ENCODE results near the gene CXCL13. TPM values are rescaled to one million over a fixed set of nuclear protein-coding genes. Genes with fewer than 3 reads are reported as not detected.

Gene CXCL13
- polyA plus RNA-seq, 1 of the 3 experiments (the other 2 are of a cell fraction), result not detected

DNA sequence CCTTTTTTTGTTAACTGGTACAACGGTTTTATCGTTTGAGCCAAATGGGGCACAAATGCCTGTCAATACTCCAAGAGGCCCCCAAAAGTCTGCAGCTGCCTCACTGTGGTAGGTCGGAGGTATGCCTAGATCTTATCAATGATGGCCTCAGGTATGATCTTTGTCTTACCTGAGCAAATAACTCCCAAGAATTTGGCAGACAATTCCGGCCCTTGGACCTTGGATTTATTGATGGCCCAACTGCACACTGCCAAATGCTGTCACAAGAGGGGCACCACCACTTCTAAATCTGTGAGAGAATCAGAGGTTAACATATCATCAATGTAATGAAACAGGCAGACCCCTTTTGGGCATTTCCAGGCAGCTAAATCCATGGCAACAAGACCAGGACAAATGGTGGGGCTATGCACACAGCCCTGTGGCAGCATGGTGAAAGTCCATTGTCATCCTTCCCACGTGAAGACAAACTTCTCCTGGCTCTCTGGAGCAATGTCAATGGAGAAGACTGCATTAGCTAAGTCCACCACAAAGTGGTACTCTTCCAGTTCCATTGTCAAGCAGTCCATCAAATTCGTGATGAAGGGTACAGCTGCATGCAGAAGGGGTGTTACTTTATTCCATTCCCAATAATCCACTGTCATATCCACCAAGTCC is 28.6 kb downstream of the CXCL13 start:
- Histone ChIP-seq H3K27me3 (ENCODE audit: insufficient read depth) (no peaks in the 10 kb centered on the region), H3K27ac (ENCODE audit: low read depth in 2 of 2, low read length in 1 of 2) (no peak overlapping the region), H3K4me2 (no peak overlapping the region), H2AFZ (ENCODE audit: low read depth) (no peak overlapping the region), H3K9me2 (no peaks in the 10 kb centered on the region), H3F3A (replicated peaks; ENCODE audit: insufficient read depth) (no peaks in the 10 kb centered on the region), H3K79me2 (ENCODE audit: insufficient read depth) (no peaks in the 10 kb centered on the region), H3K4me1 (ENCODE audit: control insufficient read depth in 1 of 2, insufficient read depth in 2 of 2, low read depth in 1 of 2, low read length in 1 of 2) (no peaks in the 10 kb centered on the region; a peak in 1 of 4 replicates), H3K9me3 (no peaks in the 10 kb centered on the region; the same call in 1 of the 2 replicates), H3K9ac (no peak overlapping the region), H4K20me1 (ENCODE audit: insufficient read depth) (no peaks in the 10 kb centered on the region), H3K36me3 (replicated peaks in 1 of 2; ENCODE audit: control insufficient read depth in 1 of 2, insufficient read depth in 2 of 2, low read length in 1 of 2) (no peaks in the 10 kb centered on the region), H3K4me3 (ENCODE audit: low read depth in 2 of 2, low read length in 1 of 2) (no peak overlapping the region)
- TF ChIP-seq, protein P1, sequence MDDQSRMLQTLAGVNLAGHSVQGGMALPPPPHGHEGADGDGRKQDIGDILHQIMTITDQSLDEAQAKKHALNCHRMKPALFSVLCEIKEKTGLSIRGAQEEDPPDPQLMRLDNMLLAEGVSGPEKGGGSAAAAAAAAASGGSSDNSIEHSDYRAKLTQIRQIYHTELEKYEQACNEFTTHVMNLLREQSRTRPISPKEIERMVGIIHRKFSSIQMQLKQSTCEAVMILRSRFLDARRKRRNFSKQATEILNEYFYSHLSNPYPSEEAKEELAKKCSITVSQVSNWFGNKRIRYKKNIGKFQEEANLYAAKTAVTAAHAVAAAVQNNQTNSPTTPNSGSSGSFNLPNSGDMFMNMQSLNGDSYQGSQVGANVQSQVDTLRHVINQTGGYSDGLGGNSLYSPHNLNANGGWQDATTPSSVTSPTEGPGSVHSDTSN (IDR thresholded peaks at IDR 0.05), result no peak
- TF ChIP-seq POLR2AphosphoS5 (IDR thresholded peaks at IDR 0.05; ENCODE audit: low read depth, low read length) (no peak), TEAD4 (IDR thresholded peaks at IDR 0.05; ENCODE audit: borderline replicate concordance, insufficient read depth) (no peak), CHD2 (IDR thresholded peaks at IDR 0.05; ENCODE audit: low read length, partially characterized antibody) (no peak), JUND (IDR thresholded peaks at IDR 0.05) (no peak), FOXM1 (IDR thresholded peaks at IDR 0.05; ENCODE audit: low read depth) (no peak), SIN3A (IDR thresholded peaks at IDR 0.05; ENCODE audit: borderline replicate concordance, low read depth, low read length) (no peak), MXI1 (IDR thresholded peaks at IDR 0.05; ENCODE audit: low read depth, low read length) (no peak), RCOR1 (IDR thresholded peaks at IDR 0.05; ENCODE audit: low read length) (no peak), RXRA (IDR thresholded peaks at IDR 0.05; ENCODE audit: borderline replicate concordance, low read depth) (no peak), ELF1 (IDR thresholded peaks at IDR 0.05) (no peak), NFIC (IDR thresholded peaks at IDR 0.05; ENCODE audit: borderline replicate concordance) (no peak), FOSL2 (IDR thresholded peaks at IDR 0.05; ENCODE audit: borderline replicate concordance, low read depth) (no peak), FOXJ3 (CRISPR knock-in tag; IDR thresholded peaks at IDR 0.05) (no peak), TCF12 (IDR thresholded peaks at IDR 0.05) (no peak)
- TF ChIP-seq, protein P2, sequence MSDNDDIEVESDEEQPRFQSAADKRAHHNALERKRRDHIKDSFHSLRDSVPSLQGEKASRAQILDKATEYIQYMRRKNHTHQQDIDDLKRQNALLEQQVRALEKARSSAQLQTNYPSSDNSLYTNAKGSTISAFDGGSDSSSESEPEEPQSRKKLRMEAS (IDR thresholded peaks at IDR 0.05; ENCODE audit: low read depth), result no peak
- TF ChIP-seq, protein P3, sequence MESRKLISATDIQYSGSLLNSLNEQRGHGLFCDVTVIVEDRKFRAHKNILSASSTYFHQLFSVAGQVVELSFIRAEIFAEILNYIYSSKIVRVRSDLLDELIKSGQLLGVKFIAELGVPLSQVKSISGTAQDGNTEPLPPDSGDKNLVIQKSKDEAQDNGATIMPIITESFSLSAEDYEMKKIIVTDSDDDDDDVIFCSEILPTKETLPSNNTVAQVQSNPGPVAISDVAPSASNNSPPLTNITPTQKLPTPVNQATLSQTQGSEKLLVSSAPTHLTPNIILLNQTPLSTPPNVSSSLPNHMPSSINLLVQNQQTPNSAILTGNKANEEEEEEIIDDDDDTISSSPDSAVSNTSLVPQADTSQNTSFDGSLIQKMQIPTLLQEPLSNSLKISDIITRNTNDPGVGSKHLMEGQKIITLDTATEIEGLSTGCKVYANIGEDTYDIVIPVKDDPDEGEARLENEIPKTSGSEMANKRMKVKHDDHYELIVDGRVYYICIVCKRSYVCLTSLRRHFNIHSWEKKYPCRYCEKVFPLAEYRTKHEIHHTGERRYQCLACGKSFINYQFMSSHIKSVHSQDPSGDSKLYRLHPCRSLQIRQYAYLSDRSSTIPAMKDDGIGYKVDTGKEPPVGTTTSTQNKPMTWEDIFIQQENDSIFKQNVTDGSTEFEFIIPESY (IDR thresholded peaks at IDR 0.05; ENCODE audit: borderline replicate concordance, low read depth), result no peak
- TF ChIP-seq, protein P4, sequence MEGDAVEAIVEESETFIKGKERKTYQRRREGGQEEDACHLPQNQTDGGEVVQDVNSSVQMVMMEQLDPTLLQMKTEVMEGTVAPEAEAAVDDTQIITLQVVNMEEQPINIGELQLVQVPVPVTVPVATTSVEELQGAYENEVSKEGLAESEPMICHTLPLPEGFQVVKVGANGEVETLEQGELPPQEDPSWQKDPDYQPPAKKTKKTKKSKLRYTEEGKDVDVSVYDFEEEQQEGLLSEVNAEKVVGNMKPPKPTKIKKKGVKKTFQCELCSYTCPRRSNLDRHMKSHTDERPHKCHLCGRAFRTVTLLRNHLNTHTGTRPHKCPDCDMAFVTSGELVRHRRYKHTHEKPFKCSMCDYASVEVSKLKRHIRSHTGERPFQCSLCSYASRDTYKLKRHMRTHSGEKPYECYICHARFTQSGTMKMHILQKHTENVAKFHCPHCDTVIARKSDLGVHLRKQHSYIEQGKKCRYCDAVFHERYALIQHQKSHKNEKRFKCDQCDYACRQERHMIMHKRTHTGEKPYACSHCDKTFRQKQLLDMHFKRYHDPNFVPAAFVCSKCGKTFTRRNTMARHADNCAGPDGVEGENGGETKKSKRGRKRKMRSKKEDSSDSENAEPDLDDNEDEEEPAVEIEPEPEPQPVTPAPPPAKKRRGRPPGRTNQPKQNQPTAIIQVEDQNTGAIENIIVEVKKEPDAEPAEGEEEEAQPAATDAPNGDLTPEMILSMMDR (IDR thresholded peaks at IDR 0.05), result no peak
- TF ChIP-seq, protein P5, sequence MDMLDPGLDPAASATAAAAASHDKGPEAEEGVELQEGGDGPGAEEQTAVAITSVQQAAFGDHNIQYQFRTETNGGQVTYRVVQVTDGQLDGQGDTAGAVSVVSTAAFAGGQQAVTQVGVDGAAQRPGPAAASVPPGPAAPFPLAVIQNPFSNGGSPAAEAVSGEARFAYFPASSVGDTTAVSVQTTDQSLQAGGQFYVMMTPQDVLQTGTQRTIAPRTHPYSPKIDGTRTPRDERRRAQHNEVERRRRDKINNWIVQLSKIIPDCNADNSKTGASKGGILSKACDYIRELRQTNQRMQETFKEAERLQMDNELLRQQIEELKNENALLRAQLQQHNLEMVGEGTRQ (IDR thresholded peaks at IDR 0.05; ENCODE audit: borderline replicate concordance, low read depth, low read length), result no peak
- DNase-seq, result no peak
- CTCF ChIA-PET, result no interaction called here
- 30% methylated on average over 6 of the region's 6 CpGs for WGBS (ENCODE audit: low lambda C conversion rate)
- POLR2A ChIA-PET, result no interaction called here
